Neural cell (in vitro differentiated cells): ENCODE results near the gene GSN. TPM values are rescaled to one million over a fixed set of nuclear protein-coding genes. Genes with fewer than 3 reads are reported as not detected.

Experiments used
- H2AFZ ChIP-seq: fragments of 200-600, 300-800 bp; sonication (generic), shearing (Covaris generic); 2 replicates; pipeline ENCODE4 v1.6.0; 2014; ENCODE audit warnings: low read depth, mild to moderate bottlenecking, antibody characterized with exemption, low read length, moderate library complexity
- H3F3A ChIP-seq: fragments of 200-600 bp; shearing (Covaris generic); 2 replicates; pipeline ENCODE4 v1.6.1; 2016; ENCODE audit warnings: mild to moderate bottlenecking, moderate library complexity, mixed read lengths, antibody characterized with exemption, low read length; ENCODE audit not compliant: insufficient read depth, poor library complexity, severe bottlenecking
- H3K27ac ChIP-seq: fragments of 200-600, 300-800 bp; sonication (generic), shearing (Covaris generic); 2 replicates; pipeline ENCODE4 v1.5.1; 2014; ENCODE audit warnings: mild to moderate bottlenecking, low read length, moderate library complexity
- H3K27me3 ChIP-seq: fragments of 300-800, 200-600 bp; sonication (generic), shearing (Covaris generic); 2 replicates; pipeline ENCODE4 v1.6.0; 2014; ENCODE audit warnings: mild to moderate bottlenecking, low read depth, low read length, moderate library complexity; ENCODE audit not compliant: insufficient read depth
- H3K36me3 ChIP-seq: fragments of 300-800, 200-600 bp; sonication (generic), shearing (Covaris generic); 2 replicates; pipeline ENCODE4 v1.5.1; 2014; ENCODE audit warnings: mild to moderate bottlenecking, antibody characterized with exemption, low read length, moderate library complexity; ENCODE audit not compliant: insufficient read depth
- H3K4me2 ChIP-seq: fragments of 300-800, 200-600 bp; sonication (generic), shearing (Covaris generic); 2 replicates; pipeline ENCODE4 v1.6.0; 2014; ENCODE audit warnings: mild to moderate bottlenecking, low read length
- H3K4me3 ChIP-seq: fragments of 300-800, 200-600 bp; sonication (generic), shearing (Covaris generic); 2 replicates; pipeline ENCODE4 v1.5.1; 2014; ENCODE audit warnings: mild to moderate bottlenecking, low read length, moderate library complexity
- H3K79me2 ChIP-seq: fragments of 200-600 bp; shearing (Covaris generic); replicated peaks from 2 replicates; pipeline ENCODE4 v1.6.0; 2014; ENCODE audit warnings: mild to moderate bottlenecking, low read length, moderate library complexity; ENCODE audit not compliant: insufficient read depth
- H3K9ac ChIP-seq: fragments of 300-800, 200-600 bp; sonication (generic), shearing (Covaris generic); 2 replicates; pipeline ENCODE4 v1.6.1; 2016; ENCODE audit warnings: mild to moderate bottlenecking, low read length, mixed read lengths
- H3K9me2 ChIP-seq: fragments of 200-600 bp; shearing (Covaris generic); 2 replicates; pipeline ENCODE4 v1.6.1; 2016; ENCODE audit warnings: mild to moderate bottlenecking, low read length, mixed read lengths; ENCODE audit not compliant: insufficient read depth
- H3K9me3 ChIP-seq: fragments of 200-600, 300-800 bp; sonication (generic), shearing (Covaris generic); 2 replicates; pipeline ENCODE4 v1.6.1; 2016; ENCODE audit warnings: mild to moderate bottlenecking, mixed run types, low read length, moderate library complexity, mixed read lengths
- H4K20me1 ChIP-seq: fragments of 200-600 bp; shearing (Covaris generic); 2 replicates; pipeline ENCODE4 v1.6.1; 2016; ENCODE audit warnings: mild to moderate bottlenecking, mixed run types; ENCODE audit not compliant: insufficient read depth
- CTCF ChIP-seq: fragments of 450-650 bp; IDR thresholded peaks from 2 replicates; pipeline ENCODE4 v1.5.1; 2014; ENCODE audit warnings: antibody characterized with exemption, mild to moderate bottlenecking, moderate library complexity; ENCODE audit not compliant: poor library complexity, severe bottlenecking
- EP300 ChIP-seq: fragments of 450-650 bp; conservative IDR thresholded peaks from 2 replicates; pipeline ENCODE4 v1.6.1; 2014; ENCODE audit warnings: antibody characterized with exemption, mild to moderate bottlenecking, moderate library complexity; ENCODE audit not compliant: poor library complexity, severe bottlenecking
- EZH2 ChIP-seq: fragments of 200-600, 300-800 bp; shearing (Covaris generic), sonication (generic); IDR thresholded peaks from 2 replicates; pipeline ENCODE4 v1.6.1; 2014; ENCODE audit warnings: antibody characterized with exemption, low read length, borderline replicate concordance, mild to moderate bottlenecking; ENCODE audit not compliant: insufficient read depth, poor library complexity, severe bottlenecking
- MXI1 ChIP-seq: fragments of 450-650 bp; conservative IDR thresholded peaks from 2 replicates; pipeline ENCODE4 v1.6.1; 2014; ENCODE audit warnings: antibody characterized with exemption, mild to moderate bottlenecking; ENCODE audit not compliant: poor library complexity, severe bottlenecking
- POLR2AphosphoS5 ChIP-seq: IDR thresholded peaks from 2 replicates; pipeline ENCODE4 v1.6.1; 2012
- RAD21 ChIP-seq: fragments of 450-650 bp; conservative IDR thresholded peaks from 2 replicates; pipeline ENCODE4 v1.6.1; 2014; ENCODE audit warnings: antibody characterized with exemption, mild to moderate bottlenecking, moderate library complexity
- REST ChIP-seq: IDR thresholded peaks from 2 replicates; pipeline ENCODE4 v1.6.1; 2012; ENCODE audit warnings: borderline replicate concordance
- SMC3 ChIP-seq: fragments of 450-650 bp; conservative IDR thresholded peaks from 2 replicates; pipeline ENCODE4 v1.6.1; 2014; ENCODE audit warnings: antibody characterized with exemption, mild to moderate bottlenecking, moderate library complexity; ENCODE audit not compliant: poor library complexity
- TAF1 ChIP-seq: IDR thresholded peaks from 2 replicates; pipeline ENCODE4 v1.6.1; 2012; ENCODE audit warnings: low read depth
- polyA plus RNA-seq: library from polyadenylated mRNA; depleted of rRNA; stranded (reverse); fragments of >200 nt; gene quantifications from 2 replicates; pipeline ENCODE4 v1.2.3, GENCODE V29; 2014

The GSN gene
- polyA plus RNA-seq, 1 donor from 2014 or later: 2.4 TPM

- TF ChIP-seq CTCF: no peak
- no peak for TF ChIP-seq RAD21
Measured at GRCh38 chr9:121373011-121373729, 105.2 kb downstream of the GSN start (continued).

- Histone ChIP-seq H3K9me3 (no peaks in the 10 kb centered on the region), H3K36me3 (no peaks in the 10 kb centered on the region), H3K27ac (no peak overlapping the region), H3K4me2 (no peak overlapping the region), H3K9me2 (no peaks in the 10 kb centered on the region), H3K4me3 (no peak overlapping the region), H3K27me3 (no peaks in the 10 kb centered on the region), H3K9ac (no peak overlapping the region), H3K79me2 (no peaks in the 10 kb centered on the region), H4K20me1 (no peaks in the 10 kb centered on the region), H2AFZ (no peak overlapping the region), H3F3A (no peaks in the 10 kb centered on the region)
- TF ChIP-seq CTCF (no peak), TAF1 (no peak), SMC3 (peak; percentile 31), RAD21 (peak; percentile 40), EP300 (no peak), MXI1 (no peak)
Measured at GRCh38 chr9:121376214-121376830, 108.4 kb downstream of the GSN start.

- no peaks in the 10 kb centered on the region for H3K36me3 ChIP-seq
- no peaks in the 10 kb centered on the region for H3F3A ChIP-seq
- no peak overlapping the region for H2AFZ ChIP-seq
- H3K9ac ChIP-seq: no peak overlapping the region
- no peak overlapping the region for H3K4me3 ChIP-seq
- H3K9me2 ChIP-seq: no peaks in the 10 kb centered on the region
- no peak overlapping the region for H3K27ac ChIP-seq
- H3K4me2 ChIP-seq: no peak overlapping the region
- TF ChIP-seq REST (no peak), EZH2 (no peak), TAF1 (no peak), MXI1 (no peak), POLR2AphosphoS5 (no peak), EP300 (no peak), CTCF (no peak), RAD21 (no peak), SMC3 (no peak)
- H3K9me3 ChIP-seq: no peaks in the 10 kb centered on the region
- no peaks in the 10 kb centered on the region for H3K27me3 ChIP-seq
- H3K79me2 ChIP-seq: no peaks in the 10 kb centered on the region
- H4K20me1 ChIP-seq: no peaks in the 10 kb centered on the region
Measured at GRCh38 chr9:121380846-121381245, 112.9 kb downstream of the GSN start.
